Neutrophil (primary cell): ENCODE data around the gene RNGTT.
"Not testable (repeated sequence)": the region's sequence is repeated elsewhere in the genome, so short reads cannot be mapped to it uniquely, and the experiment has no call there.

Experiments
- H3K27ac ChIP-seq: fragments of 200-600 bp; sonication (generic); 2 replicates; pipeline ENCODE4 v1.5.1; 2016; ENCODE audit warnings: mild to moderate bottlenecking, moderate library complexity
- H3K27me3 ChIP-seq: fragments of 200-600 bp; sonication (generic); 2 replicates; pipeline ENCODE4 v1.6.0; 2016; ENCODE audit warnings: mild to moderate bottlenecking
- H3K36me3 ChIP-seq: fragments of 200-600 bp; sonication (generic); 2 replicates; pipeline ENCODE4 v1.5.1; 2017
- H3K4me1 ChIP-seq, 2 experiments: fragments of 200-600 bp in 1 of 2; sonication (generic) in 1 of 2; 1 replicate in 1 of 2; 2 replicates in 1 of 2; pipeline versions ENCODE4 v1.5.1 to v1.6.1; 2013 to 2016; ENCODE audit warnings: low read depth in 1 of 2, low read length in 1 of 2, mild to moderate bottlenecking in 1 of 2, moderate library complexity in 1 of 2; ENCODE audit not compliant: control insufficient read depth in 1 of 2, insufficient read depth in 1 of 2
- H3K4me3 ChIP-seq, 2 experiments: fragments of 200-600 bp in 1 of 2; sonication (generic) in 1 of 2; 1 replicate in 1 of 2; 2 replicates in 1 of 2; pipeline ENCODE4 v1.5.1; 2013 to 2016; ENCODE audit warnings: low read depth in 1 of 2, low read length in 1 of 2, mild to moderate bottlenecking in 1 of 2, moderate library complexity in 1 of 2
- H3K9me3 ChIP-seq: fragments of 200-600 bp; sonication (generic); 2 replicates; pipeline ENCODE4 v1.5.1; 2016
- CTCF ChIP-seq: fragments of 200-600 bp; sonication (generic); IDR thresholded peaks from 2 replicates; pipeline ENCODE4 v1.5.1; 2016; ENCODE audit warnings: antibody characterized with exemption

Gene RNGTT

GRCh38 chr6:88725111-88725975 is 238.1 kb downstream of the RNGTT start:
- no peak overlapping the region for H3K27ac ChIP-seq
- TF ChIP-seq CTCF, result no peak

GRCh38 chr6:88722686-88723085 is 240.7 kb downstream of the RNGTT start:
- no peaks in the 10 kb centered on the region for H3K27me3 ChIP-seq
- no peak overlapping the region for H3K4me3 ChIP-seq
- H3K36me3 ChIP-seq, result no peaks in the 10 kb centered on the region
- no peaks in the 10 kb centered on the region for H3K9me3 ChIP-seq
- no peak for TF ChIP-seq CTCF
- H3K27ac ChIP-seq, result no peak overlapping the region
- H3K4me1 ChIP-seq, result peaks cover 3 to 9% of the 10 kb centered on the region in 2 experiments

More at GRCh38 chr6:88725111-88725975, 238.1 kb downstream of the RNGTT start:
- Histone ChIP-seq H3K9me3 (no peaks in the 10 kb centered on the region), H3K4me1 (peaks cover 3 to 9% of the 10 kb centered on the region in 2 experiments), H3K27me3 (no peaks in the 10 kb centered on the region), H3K36me3 (no peaks in the 10 kb centered on the region), H3K4me3 (no peak overlapping the region)

- not testable (repeated sequence) for H3K4me1 ChIP-seq, H3K27ac ChIP-seq, H3K27me3 ChIP-seq, H3K9me3 ChIP-seq, H3K4me3 ChIP-seq, H3K36me3 ChIP-seq
Observed at GRCh38 chr6:88716399-88716798, 247.0 kb downstream of the RNGTT start.

- Histone ChIP-seq H3K4me3 (no peak overlapping the region), H3K9me3 (no peaks in the 10 kb centered on the region), H3K36me3 (no peaks in the 10 kb centered on the region), H3K4me1 (no peaks in the 10 kb centered on the region), H3K27ac (no peak overlapping the region), H3K27me3 (no peaks in the 10 kb centered on the region)
- no peak for TF ChIP-seq CTCF
Observed at GRCh38 chr6:88712243-88712936, 251.0 kb downstream of the RNGTT start.

GRCh38 chr6:88709819-88710246 is 253.6 kb downstream of the RNGTT start:
- H3K9me3 ChIP-seq, result no peaks in the 10 kb centered on the region
- no peak overlapping the region for H3K27ac ChIP-seq
- H3K4me1 ChIP-seq, result no peaks in the 10 kb centered on the region
- H3K36me3 ChIP-seq, result no peaks in the 10 kb centered on the region
- H3K4me3 ChIP-seq, result no peak overlapping the region
- no peak for TF ChIP-seq CTCF
- H3K27me3 ChIP-seq, result no peaks in the 10 kb centered on the region

- no peak overlapping the region for H3K27ac ChIP-seq
- H3K36me3 ChIP-seq, result no peaks in the 10 kb centered on the region
- no peaks in the 10 kb centered on the region for H3K9me3 ChIP-seq
- TF ChIP-seq CTCF, result no peak
- no peaks in the 10 kb centered on the region for H3K27me3 ChIP-seq
- no peaks in the 10 kb centered on the region for H3K4me1 ChIP-seq
- H3K4me3 ChIP-seq, result no peak overlapping the region
Observed at GRCh38 chr6:88708197-88708744, 255.1 kb downstream of the RNGTT start.
